Measurements from ENCODE around the gene C6orf141.

GRCh38 chr6:49528571-49528970 is 21.9 kb upstream of the C6orf141 start:
- TF ChIP-seq CTCF (optimal IDR thresholded peaks at IDR 0.05 in 1 of 3, IDR thresholded peaks at IDR 0.05 in 1 of 3, conservative IDR thresholded peaks at IDR 0.05 in 1 of 3; ENCODE audit: extremely low read depth in 1 of 3, insufficient read depth in 2 of 3, low read length in 3 of 3) (no peak), EZH2 (IDR thresholded peaks at IDR 0.05; ENCODE audit: low read length) (no peak)

Data from keratinocyte (primary cell).